Ascending aorta (tissue), 2 donors: ENCODE results near the gene ACR. TPM values are rescaled to one million over a fixed set of nuclear protein-coding genes. Genes with fewer than 3 reads are reported as not detected.

Source experiments
- DNase-seq, 2 donors: peaks; one replicate each; pipeline ENCODE4 v3.0.0-alpha.2; 2019; ENCODE audit warnings: low spot score in 2 of 2
- H3K27ac ChIP-seq, 2 donors: fragments of 200-600 bp; sonication (generic); one replicate each; pipeline ENCODE4 v1.5.1; 2016 to 2017; ENCODE audit warnings: mild to moderate bottlenecking in 1 of 2
- H3K27me3 ChIP-seq: fragments of 200-600 bp; sonication (generic); one replicate; pipeline ENCODE4 v1.5.1; 2017
- H3K36me3 ChIP-seq, 2 donors: fragments of 200-600 bp; sonication (generic); one replicate each; pipeline ENCODE4 v1.5.1; 2016
- H3K4me1 ChIP-seq, 2 donors: fragments of 200-600 bp; sonication (generic); one replicate each; pipeline ENCODE4 v1.5.1; 2016 to 2017; ENCODE audit warnings: mild to moderate bottlenecking in 1 of 2
- H3K4me3 ChIP-seq, 2 donors: fragments of 200-600 bp; sonication (generic); one replicate each; pipeline ENCODE4 v1.5.1; 2016 to 2017; ENCODE audit warnings: mild to moderate bottlenecking in 1 of 2
- H3K9me3 ChIP-seq, 2 donors: fragments of 200-600 bp; sonication (generic); one replicate each; pipeline ENCODE4 v1.5.1; 2016
- intact Hi-C: fragments of 100-400 bp; cut with DNase I; formaldehyde crosslinking; loops from one replicate; pipeline ENCODE4 v1.15.1; 2023
- total RNA-seq: library from RNA; depleted of rRNA; stranded (reverse); fragments of >200 nt; gene quantifications from one replicate; pipeline ENCODE4 v1.1.0, GENCODE V29; 2016
- TF ChIP-seq, protein P1 (sequence below), 3 experiments: fragments of 200-600 bp in 2 of 3; fragments of 450-650 bp in 1 of 3; sonication (generic) in 2 of 3; IDR thresholded peaks; one replicate each; pipeline ENCODE4 v1.5.1; 2016 to 2019; ENCODE audit warnings: antibody characterized with exemption in 3 of 3, mild to moderate bottlenecking in 1 of 3, moderate library complexity in 1 of 3

The ACR gene
- total RNA-seq, 1 donor from 2014 or later, result not detected

DNA sequence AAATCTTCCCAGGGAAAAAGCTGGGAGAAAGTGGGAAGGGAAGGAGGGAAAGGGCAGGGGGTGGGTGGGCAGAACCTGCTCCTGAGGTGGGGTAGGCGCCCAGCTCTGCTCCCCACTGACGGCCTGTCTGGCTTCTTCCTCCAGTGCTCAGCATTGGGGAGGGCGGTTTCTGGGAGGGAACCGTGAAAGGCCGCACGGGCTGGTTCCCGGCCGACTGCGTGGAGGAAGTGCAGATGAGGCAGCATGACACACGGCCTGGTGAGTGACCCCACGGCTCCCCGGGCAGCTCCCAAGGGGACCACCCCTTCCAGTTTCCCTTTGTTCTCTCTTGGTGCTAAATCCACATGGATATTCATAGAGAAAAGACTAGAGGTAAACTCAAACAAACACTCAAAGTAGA lies 39.5 kb upstream of the ACR start:
- Histone ChIP-seq H3K4me1 (no peaks in the 10 kb centered on the region), H3K36me3 (no peaks in the 10 kb centered on the region), H3K4me3 (no peak overlapping the region), H3K27me3 (no peaks in the 10 kb centered on the region), H3K27ac (no peak overlapping the region), H3K9me3 (no peaks in the 10 kb centered on the region)
- TF ChIP-seq, protein P1, sequence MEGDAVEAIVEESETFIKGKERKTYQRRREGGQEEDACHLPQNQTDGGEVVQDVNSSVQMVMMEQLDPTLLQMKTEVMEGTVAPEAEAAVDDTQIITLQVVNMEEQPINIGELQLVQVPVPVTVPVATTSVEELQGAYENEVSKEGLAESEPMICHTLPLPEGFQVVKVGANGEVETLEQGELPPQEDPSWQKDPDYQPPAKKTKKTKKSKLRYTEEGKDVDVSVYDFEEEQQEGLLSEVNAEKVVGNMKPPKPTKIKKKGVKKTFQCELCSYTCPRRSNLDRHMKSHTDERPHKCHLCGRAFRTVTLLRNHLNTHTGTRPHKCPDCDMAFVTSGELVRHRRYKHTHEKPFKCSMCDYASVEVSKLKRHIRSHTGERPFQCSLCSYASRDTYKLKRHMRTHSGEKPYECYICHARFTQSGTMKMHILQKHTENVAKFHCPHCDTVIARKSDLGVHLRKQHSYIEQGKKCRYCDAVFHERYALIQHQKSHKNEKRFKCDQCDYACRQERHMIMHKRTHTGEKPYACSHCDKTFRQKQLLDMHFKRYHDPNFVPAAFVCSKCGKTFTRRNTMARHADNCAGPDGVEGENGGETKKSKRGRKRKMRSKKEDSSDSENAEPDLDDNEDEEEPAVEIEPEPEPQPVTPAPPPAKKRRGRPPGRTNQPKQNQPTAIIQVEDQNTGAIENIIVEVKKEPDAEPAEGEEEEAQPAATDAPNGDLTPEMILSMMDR (IDR thresholded peaks at IDR 0.05), result no peak
- peak in 1 of 2 donors; percentile 34 for DNase-seq
- intact Hi-C loops, result no loop called here

DNA sequence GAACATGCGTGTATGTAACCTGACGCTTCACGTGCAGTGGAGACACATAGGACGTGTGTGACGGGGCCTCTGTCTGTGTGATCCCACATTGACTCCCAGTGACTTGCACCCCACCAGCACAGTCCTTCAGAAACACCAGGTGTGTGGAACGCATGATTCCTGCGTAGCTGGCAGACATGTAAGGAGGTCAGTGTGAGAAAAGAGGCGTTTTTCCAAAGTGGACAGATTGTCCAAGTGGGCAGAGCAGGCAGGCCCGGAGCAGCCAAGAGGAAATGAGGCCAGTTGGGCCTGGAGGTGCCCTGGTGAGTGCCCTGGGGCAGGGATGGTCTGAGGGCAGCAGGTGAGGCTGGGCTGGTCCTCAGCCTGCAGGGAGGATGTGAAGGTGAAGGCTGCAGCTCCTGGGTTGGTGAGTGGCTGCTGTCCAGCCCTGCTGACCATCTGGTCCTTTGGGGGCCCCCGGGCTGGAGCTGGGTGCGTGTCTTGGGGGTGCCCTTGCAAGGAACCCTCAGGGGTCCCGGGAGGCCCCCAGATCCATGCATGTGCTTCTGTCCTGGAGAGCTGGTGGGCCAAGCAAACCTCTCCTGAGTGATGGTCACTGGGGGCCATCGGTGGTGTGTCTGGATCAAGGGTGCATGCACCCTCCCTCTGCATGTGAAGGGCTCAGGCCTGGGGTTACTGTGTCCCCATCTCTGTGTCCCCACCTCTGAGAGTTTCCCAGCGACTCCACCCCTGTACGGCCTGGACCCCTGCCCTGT lies 38.8 kb upstream of the ACR start:
- no peaks in the 10 kb centered on the region for H3K4me1 ChIP-seq
- H3K4me3 ChIP-seq, result no peak overlapping the region
- peak in 1 of 2 donors; percentile 50 for DNase-seq
- H3K27ac ChIP-seq, result no peak overlapping the region
- intact Hi-C loops, result no loop called here
- TF ChIP-seq, protein P1 (IDR thresholded peaks at IDR 0.05), result no peak
- H3K36me3 ChIP-seq, result no peaks in the 10 kb centered on the region
- no peaks in the 10 kb centered on the region for H3K9me3 ChIP-seq
- no peaks in the 10 kb centered on the region for H3K27me3 ChIP-seq

DNA sequence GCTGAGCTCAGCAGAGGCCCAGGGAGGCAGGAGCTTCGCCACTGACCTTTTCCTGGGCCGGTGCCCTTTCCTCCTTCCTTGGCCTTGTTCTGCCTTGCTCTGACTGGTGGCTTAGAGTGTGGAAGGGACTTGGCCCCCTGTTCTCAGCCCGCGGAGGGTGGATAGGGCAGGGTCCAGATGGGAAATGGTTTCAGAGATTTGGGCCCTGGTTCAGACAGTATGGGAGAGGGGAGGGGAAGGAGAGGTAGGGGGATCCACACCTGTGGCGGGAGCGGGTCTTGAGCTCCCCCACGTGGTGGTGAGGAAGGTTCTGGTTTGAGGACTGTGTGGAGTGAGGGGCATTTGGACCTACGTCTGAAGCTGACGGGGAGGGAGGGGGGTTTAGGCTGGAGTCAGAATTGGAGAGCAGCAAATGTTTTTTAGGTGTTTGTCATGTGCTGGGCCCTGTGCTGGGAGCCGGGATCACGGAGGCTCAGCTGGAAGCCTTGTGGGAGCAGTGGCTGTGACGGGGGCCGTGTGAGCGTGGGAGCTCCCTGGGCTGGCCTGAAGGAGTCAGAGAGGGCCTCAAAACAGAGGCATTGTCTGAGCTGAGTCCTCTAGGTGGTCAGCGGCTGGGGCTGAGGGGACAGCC lies 38.1 kb upstream of the ACR start:
- no peaks in the 10 kb centered on the region for H3K27me3 ChIP-seq
- H3K9me3 ChIP-seq, result no peaks in the 10 kb centered on the region
- TF ChIP-seq, protein P1 (IDR thresholded peaks at IDR 0.05), result no peak
- no peak overlapping the region for H3K4me3 ChIP-seq
- no peaks in the 10 kb centered on the region for H3K4me1 ChIP-seq
- DNase-seq, result peak in 1 of 2 donors; percentile 51
- intact Hi-C loops, result no loop called here
- no peaks in the 10 kb centered on the region for H3K36me3 ChIP-seq
- H3K27ac ChIP-seq, result no peak overlapping the region

DNA sequence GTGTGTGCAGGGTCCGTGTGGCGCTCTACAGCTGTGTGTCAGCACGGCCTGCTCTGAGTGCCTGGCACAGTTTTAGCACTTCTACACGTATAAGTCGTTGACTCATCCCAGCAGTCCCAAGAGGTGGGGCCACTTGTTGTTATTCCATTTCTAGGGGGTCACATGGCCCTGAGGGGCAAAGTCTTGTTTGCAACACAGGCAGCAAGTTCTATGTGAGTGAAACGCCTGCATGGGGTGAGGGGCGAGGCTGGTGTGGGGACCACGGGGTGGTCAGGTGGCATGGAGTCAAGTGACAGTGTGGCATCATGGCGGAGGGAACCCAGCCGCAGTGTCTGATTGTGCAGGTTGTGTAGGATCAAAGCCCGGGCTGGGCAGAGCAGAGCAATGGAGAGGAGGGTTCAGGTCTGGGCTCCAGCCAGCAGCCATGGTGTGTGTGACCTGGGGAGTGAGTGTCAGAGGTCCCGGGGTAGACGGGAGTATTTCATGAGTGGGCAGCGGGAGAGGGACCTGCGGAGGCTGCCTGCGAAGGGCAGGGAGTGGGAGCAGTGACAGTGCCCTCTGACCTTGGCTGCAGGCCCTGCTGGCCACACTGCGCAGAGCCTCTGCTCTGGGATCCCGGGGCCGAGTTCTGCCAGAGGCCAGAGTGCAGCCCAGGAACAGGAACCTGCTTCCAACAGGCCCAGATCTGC lies 37.5 kb upstream of the ACR start:
- Histone ChIP-seq H3K36me3 (no peaks in the 10 kb centered on the region), H3K27ac (no peak overlapping the region), H3K9me3 (no peaks in the 10 kb centered on the region), H3K4me1 (no peaks in the 10 kb centered on the region), H3K27me3 (no peaks in the 10 kb centered on the region), H3K4me3 (no peak overlapping the region)
- intact Hi-C loops, result no loop called here
- TF ChIP-seq, protein P1 (IDR thresholded peaks at IDR 0.05), result no peak
- peak in 1 of 2 donors; percentile 59 for DNase-seq

DNA sequence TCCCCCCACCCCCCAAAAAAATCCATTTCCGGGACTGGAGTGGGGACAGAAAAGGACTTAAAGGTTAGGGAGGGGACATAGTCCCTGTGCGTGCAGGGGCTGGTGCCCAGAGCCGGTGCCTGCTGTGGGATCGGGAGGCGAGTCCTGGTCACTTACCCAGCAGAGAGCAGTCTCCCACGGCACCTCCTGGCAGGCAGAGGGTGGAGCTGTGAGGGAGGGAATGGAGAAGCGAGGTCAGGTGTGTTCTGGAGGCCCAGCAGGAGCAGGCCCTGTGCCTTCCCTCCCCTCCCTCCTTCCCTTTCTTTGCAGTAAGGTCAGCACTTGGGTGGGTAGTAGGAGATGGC lies 37.0 kb upstream of the ACR start:
- no peaks in the 10 kb centered on the region for H3K4me1 ChIP-seq
- DNase-seq, result peak in 1 of 2 donors; percentile 53
- TF ChIP-seq, protein P1 (IDR thresholded peaks at IDR 0.05), result no peak
- no peak overlapping the region for H3K27ac ChIP-seq
- no peaks in the 10 kb centered on the region for H3K9me3 ChIP-seq
- intact Hi-C loops, result no loop called here
- no peaks in the 10 kb centered on the region for H3K36me3 ChIP-seq
- H3K4me3 ChIP-seq, result no peak overlapping the region
- no peaks in the 10 kb centered on the region for H3K27me3 ChIP-seq
